ENCODE measurements around the gene TNFRSF21. TPM values are rescaled to one million over a fixed set of nuclear protein-coding genes. Genes with fewer than 3 reads are reported as not detected.

The TNFRSF21 gene
- total RNA-seq, 2 donors from 2014 or later, result 7.3 to 15.3 TPM

DNA sequence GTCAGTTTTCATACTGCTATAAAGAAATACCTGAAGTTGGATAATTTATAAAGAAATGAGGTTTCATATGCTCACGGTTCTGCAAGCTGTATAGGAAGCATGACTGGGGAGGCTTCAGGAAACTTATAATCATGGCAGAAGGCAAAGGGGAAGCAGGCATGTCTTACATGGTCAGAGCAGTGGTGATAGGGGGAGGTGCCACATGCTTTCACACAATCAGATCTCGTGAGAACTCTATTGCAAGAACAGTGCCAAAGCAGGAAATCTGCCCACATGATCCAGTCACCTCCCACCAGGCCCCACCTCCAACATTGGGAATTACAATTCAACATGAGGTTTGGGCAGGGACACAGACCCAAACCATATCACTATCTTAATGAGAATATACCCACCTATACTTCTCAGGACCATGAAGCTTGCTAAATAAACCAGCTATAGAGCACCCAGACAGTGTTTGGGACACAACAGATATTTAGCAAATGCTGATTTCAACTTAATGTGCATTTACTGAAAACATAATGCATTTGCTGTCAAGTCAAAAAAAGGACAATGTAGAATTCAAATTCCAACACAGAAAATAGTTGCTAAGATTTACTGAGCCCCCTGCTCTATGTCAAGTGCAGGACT lies 63.8 kb downstream of the TNFRSF21 start:
- TF ChIP-seq, protein P1, sequence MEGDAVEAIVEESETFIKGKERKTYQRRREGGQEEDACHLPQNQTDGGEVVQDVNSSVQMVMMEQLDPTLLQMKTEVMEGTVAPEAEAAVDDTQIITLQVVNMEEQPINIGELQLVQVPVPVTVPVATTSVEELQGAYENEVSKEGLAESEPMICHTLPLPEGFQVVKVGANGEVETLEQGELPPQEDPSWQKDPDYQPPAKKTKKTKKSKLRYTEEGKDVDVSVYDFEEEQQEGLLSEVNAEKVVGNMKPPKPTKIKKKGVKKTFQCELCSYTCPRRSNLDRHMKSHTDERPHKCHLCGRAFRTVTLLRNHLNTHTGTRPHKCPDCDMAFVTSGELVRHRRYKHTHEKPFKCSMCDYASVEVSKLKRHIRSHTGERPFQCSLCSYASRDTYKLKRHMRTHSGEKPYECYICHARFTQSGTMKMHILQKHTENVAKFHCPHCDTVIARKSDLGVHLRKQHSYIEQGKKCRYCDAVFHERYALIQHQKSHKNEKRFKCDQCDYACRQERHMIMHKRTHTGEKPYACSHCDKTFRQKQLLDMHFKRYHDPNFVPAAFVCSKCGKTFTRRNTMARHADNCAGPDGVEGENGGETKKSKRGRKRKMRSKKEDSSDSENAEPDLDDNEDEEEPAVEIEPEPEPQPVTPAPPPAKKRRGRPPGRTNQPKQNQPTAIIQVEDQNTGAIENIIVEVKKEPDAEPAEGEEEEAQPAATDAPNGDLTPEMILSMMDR (IDR thresholded peaks at IDR 0.05), result no peak
- no peak overlapping the region for H3K27ac ChIP-seq
- H3K4me3 ChIP-seq, result no peak overlapping the region
- H3K9me3 ChIP-seq, result no peaks in the 10 kb centered on the region
- ATAC-seq (ENCODE audit: insufficient number of reproducible peaks, low FRiP score, low read depth) (no peak), DNase-seq (ENCODE audit: low spot score) (no peak)
- no peaks in the 10 kb centered on the region for H3K27me3 ChIP-seq (replicated peaks; ENCODE audit: insufficient read depth)
- no peaks in the 10 kb centered on the region for H3K36me3 ChIP-seq
- H3K4me1 ChIP-seq (ENCODE audit: control insufficient read depth in 1 of 2, low read depth in 2 of 2), result no peaks in the 10 kb centered on the region

DNA sequence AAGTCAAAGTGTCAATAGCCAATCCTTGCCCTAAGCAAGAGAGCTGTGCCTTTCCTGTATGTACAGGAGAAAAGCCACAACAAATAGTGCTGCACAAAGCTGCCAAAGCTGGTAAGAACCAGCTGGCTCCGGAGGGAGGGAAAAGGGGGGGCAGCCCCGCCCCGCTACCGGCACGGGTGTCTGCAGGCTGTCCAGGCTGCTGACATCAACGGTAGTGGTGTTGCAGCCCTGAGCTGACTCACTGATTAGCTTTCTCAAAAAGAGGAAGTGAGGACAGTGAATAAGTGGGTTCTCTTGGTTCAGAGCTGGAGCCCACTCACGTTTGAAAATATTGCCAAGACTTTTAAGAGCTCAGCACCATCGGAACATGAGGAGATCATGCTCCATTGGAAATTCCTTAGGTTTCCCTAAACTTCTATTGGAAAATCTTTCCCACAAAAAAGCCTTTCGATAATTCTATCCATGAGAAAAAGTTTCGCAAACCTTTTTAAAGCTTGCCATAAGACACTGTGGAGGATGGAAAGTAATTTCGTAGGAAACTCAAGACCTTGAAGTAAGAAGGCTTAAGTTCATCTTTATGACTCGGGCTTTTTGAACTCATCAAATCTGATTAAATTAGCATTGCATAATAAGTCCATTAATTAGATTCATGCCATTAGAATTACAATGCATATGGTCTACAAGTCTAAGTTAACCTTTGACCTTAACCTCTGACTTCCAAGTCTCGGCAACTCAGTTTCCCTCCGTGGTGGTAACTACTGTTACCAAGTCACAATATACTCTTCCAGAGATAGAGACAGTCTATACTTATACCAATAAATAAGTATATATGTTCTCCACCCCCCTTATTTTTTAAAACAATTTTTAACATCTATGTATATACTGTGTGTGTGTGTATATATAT lies 67.0 kb downstream of the TNFRSF21 start:
- ATAC-seq (ENCODE audit: insufficient number of reproducible peaks, low FRiP score, low read depth), result no peak
- H3K4me3 ChIP-seq, result no peak overlapping the region
- no peaks in the 10 kb centered on the region for H3K9me3 ChIP-seq
- DNase-seq (ENCODE audit: low spot score), result no peak
- no peaks in the 10 kb centered on the region for H3K4me1 ChIP-seq (ENCODE audit: control insufficient read depth in 1 of 2, low read depth in 2 of 2)
- H3K27ac ChIP-seq, result peak overlapping the region in 1 of 2 donors; percentile 24
- no peaks in the 10 kb centered on the region for H3K36me3 ChIP-seq
- H3K27me3 ChIP-seq (replicated peaks; ENCODE audit: insufficient read depth), result no peaks in the 10 kb centered on the region
- TF ChIP-seq, protein P1 (IDR thresholded peaks at IDR 0.05), result no peak

DNA sequence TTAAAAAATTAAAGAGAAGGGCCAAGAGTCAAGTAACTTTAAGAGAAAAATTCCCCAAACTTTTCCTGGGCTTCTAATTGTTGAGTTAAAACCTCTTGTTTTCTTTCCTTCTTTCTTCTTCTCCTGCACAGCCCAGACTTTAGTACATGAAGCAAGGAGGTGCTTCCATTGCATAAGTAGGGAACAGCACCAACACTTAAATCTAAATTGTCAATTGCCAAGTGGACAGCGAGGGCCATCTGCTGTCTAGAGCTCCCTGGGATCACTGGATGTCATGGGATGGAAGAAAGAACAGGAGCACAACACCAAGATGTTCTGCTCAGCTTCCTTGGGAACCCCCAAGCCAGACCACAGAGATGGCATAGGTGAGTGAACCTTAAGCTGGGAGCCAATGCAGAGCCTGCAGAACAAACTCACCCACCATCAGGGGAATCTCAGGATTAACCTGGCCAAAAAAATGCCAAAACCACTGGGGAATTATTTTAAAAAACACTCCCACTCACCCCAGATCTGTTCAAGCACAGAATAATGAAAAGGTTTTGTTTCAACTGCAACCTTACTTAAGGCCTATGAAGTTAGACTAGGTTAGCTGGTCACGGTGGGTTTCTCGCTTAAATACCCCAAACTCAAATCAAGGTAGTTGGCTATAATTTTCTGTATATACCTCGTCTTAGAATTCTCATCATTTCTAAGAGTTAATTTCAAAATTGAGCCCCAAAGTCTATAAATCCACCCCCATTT lies 67.8 kb downstream of the TNFRSF21 start:
- TF ChIP-seq, protein P1 (IDR thresholded peaks at IDR 0.05), result no peak
- Histone ChIP-seq H3K9me3 (no peaks in the 10 kb centered on the region), H3K4me1 (ENCODE audit: control insufficient read depth in 1 of 2, low read depth in 2 of 2) (no peaks in the 10 kb centered on the region), H3K36me3 (no peaks in the 10 kb centered on the region), H3K27me3 (replicated peaks; ENCODE audit: insufficient read depth) (no peaks in the 10 kb centered on the region), H3K27ac (no peak overlapping the region), H3K4me3 (no peak overlapping the region)
- no peak for ATAC-seq (ENCODE audit: insufficient number of reproducible peaks, low FRiP score, low read depth)
- no peak for DNase-seq (ENCODE audit: low spot score)

DNA sequence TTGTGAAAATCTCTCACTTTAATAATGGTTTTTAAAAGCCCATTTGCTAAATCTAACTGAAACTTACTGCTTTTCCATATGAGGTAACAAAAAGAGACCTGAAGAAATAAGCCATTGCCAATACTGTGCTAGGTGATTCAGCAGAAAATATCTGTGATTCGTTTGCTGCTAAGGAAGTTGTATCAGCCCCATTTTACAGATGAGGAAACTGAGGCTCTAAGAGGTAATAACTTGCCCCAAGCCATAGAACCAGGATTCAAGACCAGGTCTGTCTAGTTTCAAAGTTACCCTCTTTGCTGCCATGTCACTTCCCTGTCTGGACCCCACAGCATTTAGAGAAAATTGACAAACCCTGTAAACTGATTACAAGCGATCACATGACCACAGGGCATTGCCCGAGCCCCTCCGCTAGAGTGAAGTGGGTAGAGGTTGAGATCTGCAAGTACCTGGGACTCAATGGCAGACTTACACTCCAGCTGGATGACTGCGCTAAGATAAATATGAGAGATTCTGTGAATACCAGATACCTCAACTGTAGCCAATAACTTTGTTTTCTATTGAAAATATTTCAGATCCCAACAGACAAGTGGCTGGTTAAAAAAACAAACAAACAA lies 69.3 kb downstream of the TNFRSF21 start:
- no peak overlapping the region for H3K4me3 ChIP-seq
- TF ChIP-seq, protein P1 (IDR thresholded peaks at IDR 0.05), result no peak
- no peaks in the 10 kb centered on the region for H3K4me1 ChIP-seq (ENCODE audit: control insufficient read depth in 1 of 2, low read depth in 2 of 2)
- H3K36me3 ChIP-seq, result no peaks in the 10 kb centered on the region
- no peak overlapping the region for H3K27ac ChIP-seq
- ATAC-seq (ENCODE audit: insufficient number of reproducible peaks, low FRiP score, low read depth) (no peak), DNase-seq (ENCODE audit: low spot score) (no peak)
- H3K27me3 ChIP-seq (replicated peaks; ENCODE audit: insufficient read depth), result no peaks in the 10 kb centered on the region
- no peaks in the 10 kb centered on the region for H3K9me3 ChIP-seq

Measured in thoracic aorta (tissue), 2 donors.